GM12878 (cell line): ENCODE data around the gene TTLL1. TPM values are rescaled to one million over a fixed set of nuclear protein-coding genes. Genes with fewer than 3 reads are reported as not detected.

Experiments used
- ASH2L ChIP-seq: fragments of 300-600, 200-600 bp; sonication (generic); IDR thresholded peaks from 2 replicates; pipeline ENCODE4 v1.6.1; 2017; ENCODE audit warnings: low read depth, mild to moderate bottlenecking, borderline replicate concordance
- BHLHE40 ChIP-seq, 2 experiments: fragments of 450-650 bp in 1 of 2; IDR thresholded peaks; 2 replicates each; pipeline ENCODE4 v1.6.1; 2011 to 2017; ENCODE audit warnings: low read depth in 2 of 2, borderline replicate concordance in 1 of 2, improper control_type of control experiment in 1 of 2, low read length in 1 of 2, mild to moderate bottlenecking in 1 of 2
- CBX5 ChIP-seq: sonication (generic); IDR thresholded peaks from 2 replicates; pipeline ENCODE4 v1.6.1; 2016; ENCODE audit warnings: low read depth, moderate library complexity, mild to moderate bottlenecking, inconsistent platforms
- CEBPB ChIP-seq, 2 experiments: fragments of 150-350 bp in 1 of 2; IDR thresholded peaks; 2 replicates each; pipeline ENCODE4 v1.6.1; 2012 to 2014; ENCODE audit warnings: low read depth in 2 of 2, low read length in 2 of 2, borderline replicate concordance in 1 of 2, inconsistent platforms in 1 of 2
- CUX1 ChIP-seq: IDR thresholded peaks from 2 replicates; pipeline ENCODE4 v1.6.1; 2012; ENCODE audit warnings: improper control_type of control experiment, low read depth, low read length; ENCODE audit not compliant: insufficient replicate concordance
- ELK1 ChIP-seq: IDR thresholded peaks from 2 replicates; pipeline ENCODE4 v1.6.1; 2012; ENCODE audit warnings: low read depth, low read length, improper control_type of control experiment
- HDAC2 ChIP-seq: fragments of 200-600 bp; sonication (generic); IDR thresholded peaks from 2 replicates; pipeline ENCODE4 v1.6.1; 2017
- IKZF2 ChIP-seq, 2 experiments: fragments of 450-650 bp; IDR thresholded peaks; 2 replicates each; pipeline ENCODE4 v1.6.1; 2017; ENCODE audit warnings: mild to moderate bottlenecking in 2 of 2, moderate library complexity in 2 of 2
- MAX ChIP-seq: IDR thresholded peaks from 2 replicates; pipeline ENCODE4 v1.6.1; 2012; ENCODE audit warnings: low read depth, low read length, improper control_type of control experiment
- MTA2 ChIP-seq: fragments of 450-650 bp; IDR thresholded peaks from 2 replicates; pipeline ENCODE4 v1.6.1; 2016; ENCODE audit warnings: low read depth, mild to moderate bottlenecking, moderate library complexity
- NFYA ChIP-seq: IDR thresholded peaks from 2 replicates; pipeline ENCODE4 v1.6.1; 2011; ENCODE audit warnings: low read depth, mild to moderate bottlenecking, low read length, improper control_type of control experiment, borderline replicate concordance
- NRF1 ChIP-seq: conservative IDR thresholded peaks from 2 replicates; pipeline ENCODE4 v1.6.1; 2011; ENCODE audit warnings: mild to moderate bottlenecking, low read depth, low read length, improper control_type of control experiment
- POLR2A ChIP-seq: IDR thresholded peaks from 2 replicates; pipeline ENCODE4 v1.6.1; 2011; ENCODE audit warnings: low read depth, mild to moderate bottlenecking, low read length
- REST ChIP-seq: IDR thresholded peaks from 2 replicates; pipeline ENCODE4 v1.6.1; 2012; ENCODE audit warnings: mild to moderate bottlenecking, low read depth, low read length
- SMAD1 ChIP-seq: fragments of 450-650 bp; IDR thresholded peaks from 2 replicates; pipeline ENCODE4 v1.6.1; 2018; ENCODE audit warnings: mild to moderate bottlenecking, low read depth; ENCODE audit not compliant: partially characterized antibody
- SUPT20H ChIP-seq: IDR thresholded peaks from 2 replicates; pipeline ENCODE4 v1.6.1; 2011; ENCODE audit warnings: low read depth, mild to moderate bottlenecking, low read length, moderate library complexity, borderline replicate concordance; ENCODE audit not compliant: control insufficient read depth
- TARDBP ChIP-seq: IDR thresholded peaks from 2 replicates; pipeline ENCODE4 v1.6.1; 2016; ENCODE audit warnings: borderline replicate concordance
- YBX1 ChIP-seq: fragments of 450-650 bp; IDR thresholded peaks from 2 replicates; pipeline ENCODE4 v1.6.1; 2016; ENCODE audit warnings: antibody characterized with exemption
- YY1 ChIP-seq: IDR thresholded peaks from 2 replicates; pipeline ENCODE4 v1.6.1; 2011; ENCODE audit warnings: low read depth, mild to moderate bottlenecking, low read length
- ZNF207 ChIP-seq: fragments of 450-650 bp; IDR thresholded peaks from 2 replicates; pipeline ENCODE4 v1.6.1; 2014; ENCODE audit warnings: antibody characterized with exemption, mild to moderate bottlenecking, borderline replicate concordance
- polyA plus RNA-seq, 11 experiments: library from polyadenylated mRNA; depleted of rRNA in 4 of 11; unstranded in 6 of 11; stranded (reverse) in 5 of 11; fragments of >200 nt; fragmentation: Nextera tagmentation in 4 of 11; fragmentation: Illumina TruSeq in 1 of 11; extraction: Ambion mirVana in 4 of 11; extraction: Trizol in 1 of 11; gene quantifications; 1 replicate in 1 of 11; 2 replicates in 10 of 11; pipeline versions ENCODE4 v1.2.1 to v1.2.3, GENCODE V29; 2011 to 2016; ENCODE audit warnings: inconsistent platforms in 2 of 11, missing spikeins in 2 of 11, low read depth in 1 of 11
- total RNA-seq, 4 experiments: library from RNA; depleted of rRNA in 3 of 4; stranded (reverse); fragments of >200 nt in 3 of 4; fragmentation: Illumina TruSeq in 1 of 4; extraction: Trizol in 1 of 4; gene quantifications; 2 replicates each; pipeline versions ENCODE4 v1.2.1 to v1.2.3, GENCODE V29; 2013 to 2021

The TTLL1 gene
- total and polyA plus RNA-seq, 10 of the 15 experiments (the other 5 are each of a cell fraction or from before 2014, with no cell fraction given), result 0.39 to 4.8 (median 3.2) TPM

DNA sequence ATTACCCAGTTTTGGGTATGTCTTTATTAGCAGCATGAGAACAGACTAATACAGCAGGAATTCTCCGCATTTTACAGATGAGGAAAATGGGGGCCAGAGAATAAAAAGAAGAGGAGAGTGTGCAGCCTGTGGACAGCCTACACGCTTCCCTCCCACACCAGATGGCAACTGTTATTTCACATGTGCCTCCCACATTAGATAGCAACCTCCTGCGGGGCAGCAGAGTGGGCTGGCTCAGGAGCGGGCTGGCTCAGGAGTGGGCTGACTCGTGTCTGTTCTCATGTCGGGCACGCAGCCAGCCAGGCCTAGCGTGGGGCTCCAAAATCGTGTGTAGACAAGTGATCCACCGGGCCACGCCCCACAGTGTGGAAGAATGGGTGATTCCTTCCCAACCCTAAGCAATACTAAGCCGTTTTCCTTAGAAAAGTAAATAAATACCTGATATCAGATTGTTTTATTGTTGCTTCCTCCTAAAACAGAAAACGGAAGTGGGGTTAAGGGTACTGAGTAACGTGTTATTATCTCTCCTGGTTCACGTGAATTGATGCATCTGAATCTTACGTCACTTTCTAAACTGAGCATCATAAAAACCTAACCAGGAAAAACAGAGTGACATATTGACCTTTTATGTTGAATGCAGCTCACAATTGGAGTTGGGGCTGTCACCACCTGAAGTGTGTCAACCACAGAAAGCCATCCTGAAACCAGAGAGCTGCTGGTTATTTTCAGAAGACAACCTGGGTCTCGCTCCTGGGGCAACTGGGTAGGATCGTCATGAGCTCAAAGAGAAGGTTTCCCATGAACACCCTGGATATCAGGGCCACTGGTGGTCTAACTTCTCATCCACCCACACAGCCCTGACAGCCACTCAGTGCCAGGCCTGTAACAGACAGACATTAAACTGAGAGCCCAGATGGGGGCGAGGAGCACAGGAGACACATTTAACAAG, 3.3 kb downstream of the TTLL1 start (continued):
- TF ChIP-seq CEBPB (IDR thresholded peaks at IDR 0.05; ENCODE audit: borderline replicate concordance in 1 of 2, low read depth in 2 of 2, low read length in 2 of 2) (no peak), NRF1 (no peak), CUX1 (no peak), SUPT20H (no peak), CBX5 (no peak), YBX1 (no peak), ZNF207 (no peak), TARDBP (no peak), POLR2A (no peak), YY1 (no peak), MTA2 (no peak), SMAD1 (no peak), MAX (no peak), ELK1 (no peak), NFYA (no peak), BHLHE40 (IDR thresholded peaks at IDR 0.05; ENCODE audit: borderline replicate concordance in 1 of 2, low read depth in 2 of 2, low read length in 1 of 2) (peak; percentile 76 to 87), HDAC2 (no peak), ASH2L (no peak), IKZF2 (IDR thresholded peaks at IDR 0.05) (peak; percentile 63 to 65; a peak in 2 of 4 replicates), REST (no peak)
